Parathyroid adenoma (tissue), 2 donors: ENCODE measurements around the gene PCDH15.
"Not testable (repeated sequence)": the region's sequence is repeated elsewhere in the genome, so short reads cannot be mapped to it uniquely, and the experiment has no call there.

Experiments
- H2AFZ ChIP-seq: fragments of 300-600 bp; sonication (generic); one replicate; pipeline ENCODE4 v1.7.0; 2017; ENCODE audit warnings: antibody characterized with exemption, mild to moderate bottlenecking
- H3K27ac ChIP-seq: fragments of 300-600 bp; sonication (generic); one replicate; pipeline ENCODE4 v1.7.0; 2017
- H3K27me3 ChIP-seq: fragments of 300-600 bp; sonication (generic); one replicate; pipeline ENCODE4 v1.7.0; 2017; ENCODE audit warnings: low read length; ENCODE audit not compliant: control insufficient read depth, insufficient read depth
- H3K36me3 ChIP-seq: fragments of 300-600 bp; sonication (generic); one replicate; pipeline ENCODE4 v1.7.0; 2017; ENCODE audit warnings: low read length; ENCODE audit not compliant: control insufficient read depth, insufficient read depth
- H3K4me1 ChIP-seq: fragments of 300-600 bp; sonication (generic); one replicate; pipeline ENCODE4 v1.7.0; 2017; ENCODE audit warnings: control low read depth
- H3K4me2 ChIP-seq: fragments of 300-600 bp; sonication (generic); one replicate; pipeline ENCODE4 v1.7.0; 2017; ENCODE audit warnings: low read length
- H3K4me3 ChIP-seq: fragments of 300-600 bp; sonication (generic); one replicate; pipeline ENCODE4 v1.7.0; 2017; ENCODE audit warnings: low read depth, low read length
- H3K79me2 ChIP-seq: fragments of 300-600 bp; sonication (generic); one replicate; pipeline ENCODE4 v1.7.0; 2017; ENCODE audit warnings: control low read depth
- H3K9ac ChIP-seq: fragments of 300-600 bp; sonication (generic); one replicate; pipeline ENCODE4 v1.7.0; 2017; ENCODE audit warnings: mild to moderate bottlenecking
- H3K9me3 ChIP-seq: fragments of 300-600 bp; sonication (generic); one replicate; pipeline ENCODE4 v1.7.0; 2017; ENCODE audit warnings: low read length; ENCODE audit not compliant: control insufficient read depth
- TF ChIP-seq, protein P1 (sequence below): fragments of 300-600 bp; sonication (generic); IDR thresholded peaks from one replicate; pipeline ENCODE4 v1.7.0; 2017; ENCODE audit warnings: antibody characterized with exemption, mild to moderate bottlenecking
- donor health status: primary hyperparathyroidism.

PCDH15 gene

DNA sequence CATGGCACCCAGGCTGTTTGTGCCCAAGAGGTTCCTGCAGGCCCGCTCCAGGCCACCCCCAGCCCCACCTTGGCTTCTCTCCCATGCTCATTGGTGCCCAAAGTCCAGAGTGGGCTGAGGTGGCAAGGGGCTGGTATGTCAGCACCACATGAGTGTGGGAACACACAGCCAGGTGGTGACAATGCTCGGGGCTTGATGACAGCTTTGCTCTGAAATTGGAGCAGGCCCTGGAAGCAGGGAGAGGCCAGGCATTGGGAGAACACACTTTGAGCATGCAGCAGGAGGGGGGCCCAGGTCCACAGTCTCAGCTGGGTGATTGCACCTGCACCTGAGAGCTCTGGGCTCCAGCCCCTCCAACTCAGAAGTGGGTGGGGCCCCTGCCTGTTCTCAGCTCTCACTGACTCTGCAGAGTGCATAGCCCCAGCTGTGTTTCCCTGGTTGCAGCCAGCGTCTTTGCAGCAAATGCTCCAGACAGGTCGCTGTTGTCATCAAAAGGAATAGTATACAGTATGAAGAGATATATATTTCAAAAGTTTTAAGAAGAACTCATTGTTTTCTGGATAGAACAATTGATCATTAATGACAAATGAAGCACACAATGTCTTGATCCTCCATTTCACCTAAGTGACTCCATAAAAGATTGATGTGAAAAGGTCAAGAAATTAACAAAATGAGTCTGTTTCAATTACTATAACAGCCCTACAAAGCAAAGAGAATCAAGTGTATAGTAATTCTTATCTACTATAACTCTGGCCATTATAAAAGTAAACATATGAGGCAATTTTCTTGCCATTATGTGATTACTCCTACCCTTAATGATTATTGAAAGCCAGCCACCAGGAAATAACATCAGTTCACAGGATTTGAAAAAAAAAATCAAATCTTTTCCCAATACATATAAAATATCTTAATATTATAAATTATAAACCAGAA is 848.1 kb downstream of the PCDH15 start:
- Histone ChIP-seq H3K4me1 (no peaks in the 10 kb centered on the region), H2AFZ (no peak overlapping the region), H3K4me3 (no peak overlapping the region), H3K79me2 (no peaks in the 10 kb centered on the region), H3K4me2 (no peak overlapping the region), H3K9me3 (no peaks in the 10 kb centered on the region), H3K27ac (no peak overlapping the region), H3K9ac (no peak overlapping the region), H3K36me3 (no peaks in the 10 kb centered on the region), H3K27me3 (no peaks in the 10 kb centered on the region)
- TF ChIP-seq, protein P1, sequence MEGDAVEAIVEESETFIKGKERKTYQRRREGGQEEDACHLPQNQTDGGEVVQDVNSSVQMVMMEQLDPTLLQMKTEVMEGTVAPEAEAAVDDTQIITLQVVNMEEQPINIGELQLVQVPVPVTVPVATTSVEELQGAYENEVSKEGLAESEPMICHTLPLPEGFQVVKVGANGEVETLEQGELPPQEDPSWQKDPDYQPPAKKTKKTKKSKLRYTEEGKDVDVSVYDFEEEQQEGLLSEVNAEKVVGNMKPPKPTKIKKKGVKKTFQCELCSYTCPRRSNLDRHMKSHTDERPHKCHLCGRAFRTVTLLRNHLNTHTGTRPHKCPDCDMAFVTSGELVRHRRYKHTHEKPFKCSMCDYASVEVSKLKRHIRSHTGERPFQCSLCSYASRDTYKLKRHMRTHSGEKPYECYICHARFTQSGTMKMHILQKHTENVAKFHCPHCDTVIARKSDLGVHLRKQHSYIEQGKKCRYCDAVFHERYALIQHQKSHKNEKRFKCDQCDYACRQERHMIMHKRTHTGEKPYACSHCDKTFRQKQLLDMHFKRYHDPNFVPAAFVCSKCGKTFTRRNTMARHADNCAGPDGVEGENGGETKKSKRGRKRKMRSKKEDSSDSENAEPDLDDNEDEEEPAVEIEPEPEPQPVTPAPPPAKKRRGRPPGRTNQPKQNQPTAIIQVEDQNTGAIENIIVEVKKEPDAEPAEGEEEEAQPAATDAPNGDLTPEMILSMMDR = no peak

DNA sequence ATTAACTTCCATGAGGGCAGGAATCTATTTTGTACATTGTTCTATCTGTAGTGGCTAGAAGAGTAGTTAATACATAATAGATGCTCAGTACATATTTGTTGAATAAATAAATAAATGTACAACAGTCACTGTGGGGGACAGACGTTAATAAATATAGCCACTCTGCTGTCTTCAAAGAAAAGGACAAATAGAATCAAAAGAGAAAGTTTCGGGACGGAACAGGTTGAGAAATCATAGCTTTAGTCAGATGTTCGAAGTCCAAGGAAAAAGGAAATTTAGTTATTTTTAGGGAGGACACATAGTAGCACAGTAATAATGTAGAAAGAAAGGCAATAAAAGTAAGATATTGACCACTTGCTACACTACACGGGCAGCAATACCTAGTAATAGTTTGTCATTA is 861.4 kb downstream of the PCDH15 start:
- H3K4me2 ChIP-seq = no peak overlapping the region
- H3K9me3 ChIP-seq = no peaks in the 10 kb centered on the region
- H3K36me3 ChIP-seq = no peaks in the 10 kb centered on the region
- no peak overlapping the region for H3K4me3 ChIP-seq
- no peak overlapping the region for H3K27ac ChIP-seq
- H3K79me2 ChIP-seq = no peaks in the 10 kb centered on the region
- no peak overlapping the region for H3K9ac ChIP-seq
- TF ChIP-seq, protein P1 = no peak
- no peaks in the 10 kb centered on the region for H3K27me3 ChIP-seq
- H3K4me1 ChIP-seq = no peaks in the 10 kb centered on the region
- H2AFZ ChIP-seq = no peak overlapping the region

DNA sequence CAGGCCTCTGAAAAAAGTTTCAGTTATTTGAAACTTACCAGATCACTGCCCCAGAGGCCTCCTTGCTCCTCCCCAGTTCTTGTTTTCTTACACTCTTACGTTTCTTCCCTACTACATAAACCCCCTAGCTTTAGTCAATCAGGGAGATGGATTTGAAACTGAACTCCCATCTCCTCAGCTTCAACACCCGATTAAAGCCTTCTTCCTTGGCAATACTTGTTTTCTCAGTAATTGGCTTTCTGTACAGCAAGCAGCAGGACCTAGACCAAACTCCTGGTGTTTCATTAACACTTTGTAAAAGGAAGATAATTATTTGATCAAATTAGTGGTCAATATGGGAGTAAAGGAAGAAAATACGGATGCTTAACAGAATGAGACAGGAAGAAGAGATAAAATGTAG is 870.4 kb downstream of the PCDH15 start:
- Histone ChIP-seq H3K9me3 (no peaks in the 10 kb centered on the region), H3K4me1 (no peaks in the 10 kb centered on the region), H3K4me3 (no peak overlapping the region), H3K9ac (no peak overlapping the region), H2AFZ (no peak overlapping the region), H3K36me3 (no peaks in the 10 kb centered on the region), H3K4me2 (no peak overlapping the region), H3K27ac (no peak overlapping the region), H3K79me2 (no peaks in the 10 kb centered on the region), H3K27me3 (no peaks in the 10 kb centered on the region)
- TF ChIP-seq, protein P1 = no peak

DNA sequence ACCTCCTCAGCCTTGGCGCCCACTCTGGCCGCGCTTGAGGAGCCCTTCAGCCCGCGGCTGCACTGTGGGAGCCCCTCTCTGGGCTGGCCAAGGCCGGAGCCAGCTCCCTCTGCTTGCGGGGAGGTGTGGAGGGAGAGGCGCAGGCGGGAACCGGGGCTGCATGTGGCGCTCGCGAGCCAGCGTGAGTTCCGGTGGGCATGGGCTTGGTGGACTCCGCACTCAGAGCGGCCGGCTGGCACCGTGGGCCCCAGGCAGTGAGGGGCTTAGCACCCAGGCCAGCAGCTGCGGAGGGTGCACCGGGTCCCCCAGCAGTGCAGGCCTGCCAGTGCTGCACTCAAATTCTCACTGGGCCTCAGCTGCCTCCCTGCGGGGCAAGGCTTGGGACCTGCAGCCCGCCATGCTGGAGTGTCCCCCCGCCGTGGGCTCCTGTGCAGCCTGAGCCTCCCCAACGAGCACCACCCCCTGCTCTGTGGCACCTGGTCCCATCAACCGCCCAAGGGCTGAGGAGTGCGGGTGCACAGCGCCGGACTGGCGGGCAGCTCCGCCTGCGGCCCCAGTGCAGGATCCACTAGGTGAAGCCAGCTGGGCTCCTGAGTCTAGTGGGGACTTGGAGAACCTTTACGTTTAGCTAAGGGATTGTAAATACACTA is 876.9 kb downstream of the PCDH15 start:
- H3K4me2 ChIP-seq, H3K27me3 ChIP-seq, H3K36me3 ChIP-seq, H3K79me2 ChIP-seq, H2AFZ ChIP-seq, H3K4me1 ChIP-seq, H3K27ac ChIP-seq, H3K9me3 ChIP-seq, H3K4me3 ChIP-seq, H3K9ac ChIP-seq: not testable (repeated sequence)

DNA sequence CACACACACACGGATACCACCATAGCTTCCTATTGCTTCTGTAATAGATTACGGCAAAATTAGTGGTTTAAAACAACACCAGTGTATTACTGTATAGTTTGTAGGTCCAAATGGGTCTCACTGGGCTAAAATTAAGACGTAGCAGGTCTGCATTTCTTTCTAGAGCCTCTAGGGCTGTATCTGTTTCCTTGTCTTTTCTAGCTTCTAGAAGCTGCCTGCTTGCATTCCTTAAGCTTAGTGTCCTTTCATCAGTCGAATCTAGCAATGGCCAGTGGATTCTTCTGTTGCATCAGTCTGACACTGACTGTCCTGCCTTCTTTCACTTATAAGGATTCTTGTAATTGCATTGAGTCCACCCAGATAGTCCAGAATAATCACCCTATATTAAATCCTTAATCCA is 882.3 kb downstream of the PCDH15 start:
- TF ChIP-seq, protein P1 = no peak
- no peaks in the 10 kb centered on the region for H3K27me3 ChIP-seq
- no peak overlapping the region for H3K27ac ChIP-seq
- no peaks in the 10 kb centered on the region for H3K36me3 ChIP-seq
- H3K79me2 ChIP-seq = no peaks in the 10 kb centered on the region
- no peak overlapping the region for H3K4me2 ChIP-seq
- H3K9ac ChIP-seq = no peak overlapping the region
- no peak overlapping the region for H3K4me3 ChIP-seq
- no peaks in the 10 kb centered on the region for H3K4me1 ChIP-seq
- no peak overlapping the region for H2AFZ ChIP-seq
- H3K9me3 ChIP-seq = no peaks in the 10 kb centered on the region
